HEK293 (cell line): ENCODE data around the gene KRT36.

Experiments
- CTCF ChIP-seq: fragments of 450-650 bp; formaldehyde crosslinking; IDR thresholded peaks from 2 replicates; pipeline ENCODE4 v1.5.1; 2016; ENCODE audit warnings: missing biosample characterization, missing genetic modification characterization
- HOXA7 ChIP-seq: sonication (generic); formaldehyde crosslinking; IDR thresholded peaks from 2 replicates; pipeline ENCODE4 v1.8.1; 2022; ENCODE audit warnings: missing genetic modification reagents, borderline replicate concordance
- KLF7 ChIP-seq: fragments of 450-650 bp; formaldehyde crosslinking; IDR thresholded peaks from 2 replicates; pipeline ENCODE4 v1.5.1; 2016; ENCODE audit warnings: missing biosample characterization, missing genetic modification characterization, borderline replicate concordance
- PBX3 ChIP-seq: sonication (generic); formaldehyde crosslinking; IDR thresholded peaks from 2 replicates; pipeline ENCODE4 v1.8.1; 2022; ENCODE audit warnings: mild to moderate bottlenecking, moderate library complexity, missing genetic modification reagents
- TCF7L2 ChIP-seq: IDR thresholded peaks from 2 replicates; pipeline ENCODE4 v1.6.1; 2011; ENCODE audit warnings: low read depth, mild to moderate bottlenecking, inconsistent platforms, low read length, moderate library complexity, borderline replicate concordance
- ZNF211 ChIP-seq: fragments of 450-650 bp; formaldehyde crosslinking; IDR thresholded peaks from 2 replicates; pipeline ENCODE4 v1.5.1; 2016; ENCODE audit warnings: low read depth, missing biosample characterization, missing genetic modification characterization

- TF ChIP-seq ZNF211 (tag by site-specific recombination) (no peak), CTCF (tag by site-specific recombination) (no peak), HOXA7 (CRISPR knock-in tag) (no peak), PBX3 (no peak), KLF7 (no peak), TCF7L2 (no peak)
Observed at GRCh38 chr17:41444640-41445039, 45.1 kb downstream of the KRT36 start.
